ENCODE data around the gene GTF2E1.

DNA sequence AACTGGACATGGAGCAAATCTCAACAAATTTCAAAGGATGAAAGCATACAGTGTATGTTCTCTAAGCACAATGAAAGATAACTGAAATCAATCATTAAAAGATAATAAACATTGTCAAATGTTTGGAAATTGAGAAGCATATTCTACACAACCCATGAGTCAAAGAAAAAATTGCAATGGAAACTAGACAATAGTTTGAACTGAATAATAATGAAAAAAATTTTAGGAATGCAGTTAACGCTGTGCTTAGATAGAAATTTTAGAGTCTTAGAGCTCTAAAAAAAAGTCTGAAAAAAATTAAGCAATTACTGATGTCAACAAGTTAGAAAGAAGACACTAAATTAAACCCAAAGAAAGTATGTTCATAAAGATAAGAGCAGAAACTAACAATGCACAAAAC is 15.8 kb upstream of the GTF2E1 start:
- no peak for TF ChIP-seq ZNF274 (IDR thresholded peaks at IDR 0.05; ENCODE audit: low read depth, low read length)
- TF ChIP-seq YY1 (IDR thresholded peaks at IDR 0.05; ENCODE audit: insufficient read depth, insufficient read length): no peak
- no peak for TF ChIP-seq SUZ12 (IDR thresholded peaks at IDR 0.05; ENCODE audit: extremely low read depth, insufficient read depth, insufficient read length)

Measured in NT2/D1 (cell line).